Heart left ventricle (tissue), 16 donors: ENCODE results near the gene TAPBP. TPM values are rescaled to one million over a fixed set of nuclear protein-coding genes. Genes with fewer than 3 reads are reported as not detected.
A peak's percentile ranks its signal among the peaks of the same experiment; 100 is the strongest.

Source experiments
- ATAC-seq, 4 donors: fragments of 200-7000 bp; cut with Tn5 transposase; one replicate each; pipeline ENCODE4 v1.9.1; 2020 to 2022; ENCODE audit warnings: moderate library complexity in 4 of 4, mild to moderate bottlenecking in 3 of 4, moderate number of reproducible peaks in 1 of 4
- DNase-seq, 5 donors: peaks; one replicate each; pipeline ENCODE4 v3.0.0-alpha.2; 2020
- H3K27ac ChIP-seq, 12 donors: fragments of 200-600 bp; sonication (generic) in 4 of 12; one replicate each; pipeline versions ENCODE4 v1.5.0 to v1.8.0; 2016 to 2022; ENCODE audit warnings: mild to moderate bottlenecking in 2 of 12
- H3K27me3 ChIP-seq, 9 donors: fragments of 200-600 bp; sonication (generic) in 2 of 9; one replicate each; pipeline versions ENCODE4 v1.5.1 to v1.8.0; 2016 to 2022; ENCODE audit warnings: mild to moderate bottlenecking in 3 of 9
- H3K36me3 ChIP-seq, 9 donors: fragments of 200-600 bp; sonication (generic) in 2 of 9; one replicate each; pipeline versions ENCODE4 v1.5.0 to v1.8.0; 2018 to 2022; ENCODE audit warnings: mild to moderate bottlenecking in 2 of 9
- H3K4me1 ChIP-seq, 12 donors: fragments of 200-600 bp; sonication (generic) in 4 of 12; one replicate each; pipeline versions ENCODE4 v1.5.0 to v1.8.0; 2016 to 2022; ENCODE audit warnings: mild to moderate bottlenecking in 3 of 12
- H3K4me3 ChIP-seq, 12 donors: fragments of 200-600 bp; sonication (generic) in 4 of 12; one replicate each; pipeline versions ENCODE4 v1.5.0 to v1.8.0; 2017 to 2022; ENCODE audit warnings: mild to moderate bottlenecking in 9 of 12, moderate library complexity in 4 of 12
- H3K9me3 ChIP-seq, 12 donors: fragments of 200-600 bp; sonication (generic) in 4 of 12; one replicate each; pipeline versions ENCODE4 v1.5.0 to v1.8.0; 2016 to 2022; ENCODE audit warnings: mild to moderate bottlenecking in 1 of 12
- CTCF ChIP-seq, 12 donors: fragments of 200-600 bp; sonication (generic) in 4 of 12; IDR thresholded peaks; one replicate each; pipeline versions ENCODE4 v1.5.0 to v1.8.0; 2018 to 2022; ENCODE audit warnings: antibody characterized with exemption in 12 of 12, mild to moderate bottlenecking in 5 of 12
- POLR2A ChIP-seq, 2 donors: fragments of 450-650 bp; IDR thresholded peaks; one replicate each; pipeline ENCODE4 v1.6.1; 2017; ENCODE audit warnings: antibody characterized with exemption in 2 of 2, mild to moderate bottlenecking in 2 of 2, moderate library complexity in 2 of 2
- WGBS, 4 donors: extraction: QIAGEN DNeasy Blood & Tissue Kit in 2 of 4; methylation state at CpG; one replicate each; pipeline versions ENCODE4 v1.1.5 to v1.1.7; 2013 to 2018; 5-methylcytosine and 5-hydroxymethylcytosine counted together
- intact Hi-C, 10 donors: fragments of 100-400 bp; cut with DNase I; formaldehyde crosslinking; loops; one replicate each; pipeline versions ENCODE4 v1.11.1 to v1.14.2; 2022
- polyA plus RNA-seq, 2 donors: library from polyadenylated mRNA; stranded (reverse); fragments of 200-250 nt; gene quantifications; one replicate each; pipeline ENCODE4 v1.2.3, GENCODE V29; 2013
- total RNA-seq, 9 donors: library from RNA; depleted of rRNA in 2 of 9; stranded (reverse); fragments of >200 nt in 2 of 9; fragmentation: NEBNext Ultra II Directional in 3 of 9; extraction: Animal tissue kit (Norgen Biotek cat#: 25700) in 3 of 9; gene quantifications; one replicate each; pipeline versions ENCODE4 v1.1.0 to v1.2.4, GENCODE V29; 2016 to 2023
- donor health status: ischemic (EF 13 %, LVEDD 7.1; RV severe dilation, severe dysfunction).
- donor health status: healthy with polysubstance abuse.
- donor health status: DM: no; HTN: yes; CAD: no.
- donor health status: DM: no; HTN: no; CAD: no.
- donor health status: ischemic (EF 25% LVEDD 6.9; RV normal size, moderate dysfunction).
- donor health status: ischemic (EF 25% LVEDD 5.7; RV mildly dilated, moderate dysfunction).
- donor health status: healthy.
- donor health status: DM: yes; HTN: yes; CAD: no.
- donor health status: ischemic (EF 35%, LVEDD 5.7; RV mildly dilated, moderate dysfunction).
- donor health status: nonischemic (EF 11% LVEDD 7.7; RV severe dilation, severe dysfunction).
- donor health status: DM: yes; HTN: yes; CAD: no.
- donor health status: PGD.
- donor health status: ischemic (EF 29% LVEDD 5.4; RV normal size, mild dysfunction).
- donor health status: nonischemic (EF 23%, LVEDD 6.1; RV moderate dilation, normal function).

TAPBP gene
- total and polyA plus RNA-seq, 11 donors = 28.3 to 248 (median 86.0) TPM

GRCh38 chr6:33316603-33317418 lies 2.9 kb upstream of the TAPBP start:
- WGBS, 4 donors = 67 to 73% (median 71%) methylated on average over 17 to 19 of the region's 19 CpGs
- intact Hi-C loops = no loop called here

GRCh38 chr6:33315793-33316602 lies 2.1 kb upstream of the TAPBP start:
- 84 to 93% (median 89%) methylated on average over 16 to 17 of the region's 17 CpGs for WGBS, 4 donors
- Histone ChIP-seq H3K4me1 (peaks cover 3 to 74% (median 49%) of the 10 kb centered on the region in 12 donors), H3K36me3 (peaks cover 0 to 38% (median 30%) of the 10 kb centered on the region in 9 donors), H3K27me3 (no peaks in the 10 kb centered on the region), H3K9me3 (no peaks in the 10 kb centered on the region), H3K4me3 (no peak overlapping the region), H3K27ac (peak overlapping the region in 6 of 12 donors; percentile 8 to 98 (median 88))
- no peak for ATAC-seq
- no peak for DNase-seq
- TF ChIP-seq CTCF (IDR thresholded peaks at IDR 0.05) = no peak
- TF ChIP-seq POLR2A (IDR thresholded peaks at IDR 0.05) = no peak
- intact Hi-C loops = loop anchor here in 1 of 10 donors (2.0 kb wide), 1 partner anchor 17 kb away; the partner anchor contains the start of gene RGL2

More at GRCh38 chr6:33316603-33317418, 2.9 kb upstream of the TAPBP start:
- Histone ChIP-seq H3K4me3 (peak overlapping the region in 11 of 12 donors; percentile 24 to 77 (median 64)), H3K27ac (peak overlapping the region in 11 of 12 donors; percentile 54 to 88 (median 84)), H3K27me3 (no peaks in the 10 kb centered on the region), H3K9me3 (no peaks in the 10 kb centered on the region), H3K36me3 (peaks cover 0 to 35% (median 27%) of the 10 kb centered on the region in 9 donors), H3K4me1 (peaks cover 3 to 74% (median 50%) of the 10 kb centered on the region in 12 donors)
- DNase-seq (peak in 3 of 5 donors; percentile 56 to 69 (median 57)), ATAC-seq (peak in 1 of 4 donors; percentile 1)
- TF ChIP-seq POLR2A (IDR thresholded peaks at IDR 0.05) (no peak), CTCF (IDR thresholded peaks at IDR 0.05) (no peak)

- DNase-seq = peak in 4 of 5 donors; percentile 59 to 73 (median 64)
- peaks cover 0 to 72% (median 42%) of the 10 kb centered on the region in 12 donors for H3K4me1 ChIP-seq
- H3K27ac ChIP-seq = peak overlapping the region; percentile 85 to 99 (median 97)
- peak overlapping the region in 10 of 12 donors; percentile 69 to 99 (median 95) for H3K4me3 ChIP-seq
- TF ChIP-seq CTCF (IDR thresholded peaks at IDR 0.05) (no peak), POLR2A (IDR thresholded peaks at IDR 0.05) (no peak)
- H3K9me3 ChIP-seq = no peaks in the 10 kb centered on the region
- peak in 1 of 4 donors; percentile 1 for ATAC-seq
- 37 to 53% (median 44%) methylated on average over 44 to 47 of the region's 47 CpGs for WGBS, 4 donors
- intact Hi-C loops = loop anchor here in 2 of 10 donors (2.0 to 5.0 kb wide), 2 partner anchors 16 to 38 kb away; partner anchors contain the start of genes B3GALT4 (in 1 of the 2) and RGL2 (in 1 of the 2)
- H3K36me3 ChIP-seq = peaks cover 0 to 38% (median 31%) of the 10 kb centered on the region in 9 donors
- no peaks in the 10 kb centered on the region for H3K27me3 ChIP-seq
Observed at GRCh38 chr6:33314943-33315792, 1.3 kb upstream of the TAPBP start.
